Liver (tissue), 9 donors: ENCODE data around the gene GNAI3. TPM values are rescaled to one million over a fixed set of nuclear protein-coding genes. Genes with fewer than 3 reads are reported as not detected.

ENCODE experiments used
- DNase-seq: peaks from one replicate; pipeline ENCODE4 v3.0.0-alpha.2; 2017; ENCODE audit warnings: low spot score
- H3K27ac ChIP-seq, 2 donors: one replicate each; pipeline ENCODE4 v1.7.0; 2013; ENCODE audit warnings: inconsistent platforms in 2 of 2, low read length in 2 of 2, control low read depth in 1 of 2, low read depth in 1 of 2, mild to moderate bottlenecking in 1 of 2
- H3K27me3 ChIP-seq, 4 donors: one replicate each; pipeline versions ENCODE4 v1.6.1 to v1.7.0; 2013; ENCODE audit warnings: low read length in 3 of 4, inconsistent platforms in 1 of 4, mild to moderate bottlenecking in 1 of 4, moderate library complexity in 1 of 4; ENCODE audit not compliant: control insufficient read depth in 4 of 4, insufficient read depth in 4 of 4
- H3K36me3 ChIP-seq, 4 donors: one replicate each; pipeline versions ENCODE4 v1.6.1 to v1.7.0; 2013; ENCODE audit warnings: low read length in 3 of 4, mild to moderate bottlenecking in 3 of 4, low read depth in 1 of 4, moderate library complexity in 1 of 4; ENCODE audit not compliant: control insufficient read depth in 4 of 4, insufficient read depth in 3 of 4
- H3K4me1 ChIP-seq, 4 donors: one replicate each; pipeline versions ENCODE4 v1.6.1 to v1.7.0; 2013; ENCODE audit warnings: low read length in 3 of 4, mild to moderate bottlenecking in 3 of 4, moderate library complexity in 1 of 4; ENCODE audit not compliant: control insufficient read depth in 4 of 4, insufficient read depth in 4 of 4
- H3K4me3 ChIP-seq, 3 donors: one replicate each; pipeline versions ENCODE4 v1.6.1 to v1.7.0; 2013; ENCODE audit warnings: low read length in 3 of 3, control low read depth in 1 of 3, low read depth in 1 of 3, mild to moderate bottlenecking in 1 of 3
- H3K9ac ChIP-seq, 2 donors: one replicate each; pipeline ENCODE4 v1.7.0; 2013; ENCODE audit warnings: low read length in 2 of 2, mild to moderate bottlenecking in 2 of 2, moderate library complexity in 2 of 2, control low read depth in 1 of 2, low read depth in 1 of 2
- H3K9me3 ChIP-seq, 4 donors: one replicate each; pipeline versions ENCODE4 v1.6.1 to v1.7.0; 2013; ENCODE audit warnings: low read length in 3 of 4; ENCODE audit not compliant: control insufficient read depth in 4 of 4
- ATF3 ChIP-seq: IDR thresholded peaks from 2 replicates; pipeline ENCODE4 v1.6.1; 2016; ENCODE audit warnings: antibody characterized with exemption
- CTCF ChIP-seq: fragments of 150-350 bp; IDR thresholded peaks from 2 replicates; pipeline ENCODE4 v1.5.1; 2017; ENCODE audit warnings: improper control_type of control experiment, low read depth, low read length; ENCODE audit not compliant: missing input control
- EGR1 ChIP-seq, 2 donors: IDR thresholded peaks; 2 replicates each; pipeline ENCODE4 v1.6.1; 2016 to 2018; ENCODE audit warnings: antibody characterized with exemption in 2 of 2, low read depth in 2 of 2
- FOXA1 ChIP-seq: IDR thresholded peaks from 2 replicates; pipeline ENCODE4 v1.6.1; 2016; ENCODE audit warnings: antibody characterized with exemption
- FOXA2 ChIP-seq: IDR thresholded peaks from 2 replicates; pipeline ENCODE4 v1.6.1; 2016; ENCODE audit warnings: antibody characterized with exemption
- GABPA ChIP-seq, 2 donors: IDR thresholded peaks in 1 of 2; conservative IDR thresholded peaks in 1 of 2; 2 replicates each; pipeline ENCODE4 v1.6.1; 2016; ENCODE audit warnings: antibody characterized with exemption in 2 of 2, mild to moderate bottlenecking in 1 of 2, moderate library complexity in 1 of 2
- HNF4A ChIP-seq, 2 donors: conservative IDR thresholded peaks; 2 replicates each; pipeline ENCODE4 v1.6.1; 2016; ENCODE audit warnings: antibody characterized with exemption in 2 of 2, mild to moderate bottlenecking in 2 of 2
- HNF4G ChIP-seq: IDR thresholded peaks from 2 replicates; pipeline ENCODE4 v1.6.1; 2016; ENCODE audit warnings: antibody characterized with exemption
- JUND ChIP-seq, 2 donors: IDR thresholded peaks; 2 replicates each; pipeline ENCODE4 v1.6.1; 2016; ENCODE audit warnings: antibody characterized with exemption in 2 of 2
- MAX ChIP-seq: IDR thresholded peaks from 2 replicates; pipeline ENCODE4 v1.6.1; 2016; ENCODE audit warnings: antibody characterized with exemption
- NR2F2 ChIP-seq: IDR thresholded peaks from 2 replicates; pipeline ENCODE4 v1.6.1; 2016; ENCODE audit warnings: antibody characterized with exemption
- RAD21 ChIP-seq, 2 donors: IDR thresholded peaks; 2 replicates each; pipeline ENCODE4 v1.6.1; 2016; ENCODE audit warnings: antibody characterized with exemption in 2 of 2, mild to moderate bottlenecking in 2 of 2
- REST ChIP-seq: IDR thresholded peaks from 2 replicates; pipeline ENCODE4 v1.6.1; 2016; ENCODE audit warnings: antibody characterized with exemption, mild to moderate bottlenecking
- RXRA ChIP-seq, 2 donors: IDR thresholded peaks; 2 replicates each; pipeline ENCODE4 v1.6.1; 2017 to 2018; ENCODE audit warnings: antibody characterized with exemption in 2 of 2, mild to moderate bottlenecking in 1 of 2
- SP1 ChIP-seq: IDR thresholded peaks from 2 replicates; pipeline ENCODE4 v1.6.1; 2018; ENCODE audit warnings: antibody characterized with exemption, mild to moderate bottlenecking
- TAF1 ChIP-seq: conservative IDR thresholded peaks from 2 replicates; pipeline ENCODE4 v1.6.1; 2016; ENCODE audit warnings: antibody characterized with exemption, mild to moderate bottlenecking
- YY1 ChIP-seq: IDR thresholded peaks from 2 replicates; pipeline ENCODE4 v1.6.1; 2016; ENCODE audit warnings: antibody characterized with exemption, mild to moderate bottlenecking
- ZBTB33 ChIP-seq: IDR thresholded peaks from 2 replicates; pipeline ENCODE4 v1.6.1; 2016; ENCODE audit warnings: antibody characterized with exemption
- WGBS: extraction: QIAGEN DNeasy Blood & Tissue Kit; methylation state at CpG from one replicate; pipeline ENCODE4 v1.1.7; 2013; 5-methylcytosine and 5-hydroxymethylcytosine counted together
- polyA plus RNA-seq, 2 donors: library from polyadenylated mRNA; stranded (reverse) in 1 of 2; unstranded in 1 of 2; fragments of 200-250 nt in 1 of 2; fragments of >200 nt in 1 of 2; fragmentation: Nextera tagmentation in 1 of 2; extraction: Ambion mirVana in 1 of 2; gene quantifications; one replicate each; pipeline versions ENCODE4 v1.2.1 to v1.2.3, GENCODE V29; 2013 to 2015
- total RNA-seq, 2 donors: library from RNA; depleted of rRNA; stranded (reverse); fragments of >200 nt; gene quantifications; one replicate each; pipeline ENCODE4 v1.2.3, GENCODE V29; 2014
- donor health status: healthy.
- donor health status: healthy.
- donor health status: healthy.
- donor health status: healthy.
- donor health status: healthy.

The GNAI3 gene
- total and polyA plus RNA-seq, 4 donors: 1.9 to 6.5 (median 4.3) TPM

GRCh38 chr1:109541102-109541501, 7.3 kb upstream of the GNAI3 start:
- TF ChIP-seq RXRA (IDR thresholded peaks at IDR 0.05) (no peak), EGR1 (IDR thresholded peaks at IDR 0.05; ENCODE audit: low read depth in 2 of 2) (no peak), ATF3 (no peak), YY1 (no peak), JUND (IDR thresholded peaks at IDR 0.05) (no peak), CTCF (no peak), GABPA (IDR thresholded peaks at IDR 0.05 in 1 of 2, conservative IDR thresholded peaks at IDR 0.05 in 1 of 2) (no peak), TAF1 (no peak), NR2F2 (no peak), HNF4A (conservative IDR thresholded peaks at IDR 0.05) (no peak), SP1 (no peak), FOXA1 (no peak)
- Histone ChIP-seq H3K4me1 (peaks cover 0 to 12% (median 10%) of the 10 kb centered on the region in 4 donors), H3K9me3 (no peaks in the 10 kb centered on the region), H3K4me3 (no peak overlapping the region), H3K9ac (no peak overlapping the region), H3K27me3 (no peaks in the 10 kb centered on the region), H3K27ac (no peak overlapping the region), H3K36me3 (no peaks in the 10 kb centered on the region)
- no peak for DNase-seq
- WGBS: 63% methylated on average over 3 of the region's 3 CpGs

- no peak overlapping the region for H3K27ac ChIP-seq
- no peak overlapping the region for H3K9ac ChIP-seq
- no peak overlapping the region for H3K4me3 ChIP-seq
- peaks cover 0 to 23% (median 18%) of the 10 kb centered on the region in 4 donors for H3K4me1 ChIP-seq
- 92% methylated on average over 10 of the region's 10 CpGs for WGBS
- H3K9me3 ChIP-seq: no peaks in the 10 kb centered on the region
- H3K36me3 ChIP-seq: no peaks in the 10 kb centered on the region
- no peak for DNase-seq
- TF ChIP-seq ATF3 (no peak), SP1 (no peak), GABPA (IDR thresholded peaks at IDR 0.05 in 1 of 2, conservative IDR thresholded peaks at IDR 0.05 in 1 of 2) (no peak), RXRA (IDR thresholded peaks at IDR 0.05) (no peak), FOXA2 (no peak), ZBTB33 (no peak), CTCF (no peak), NR2F2 (no peak), HNF4A (conservative IDR thresholded peaks at IDR 0.05) (no peak), RAD21 (IDR thresholded peaks at IDR 0.05) (no peak), YY1 (no peak), REST (no peak), EGR1 (IDR thresholded peaks at IDR 0.05; ENCODE audit: low read depth in 2 of 2) (no peak), HNF4G (no peak), MAX (no peak)
- H3K27me3 ChIP-seq: no peaks in the 10 kb centered on the region
These were observed 5.8 kb upstream of the GNAI3 start for GRCh38 chr1:109542657-109543056.
